ENCODE data around the gene PLEKHA7.
A peak's percentile ranks its signal among the peaks of the same experiment; 100 is the strongest.
"Not testable (repeated sequence)": the region's sequence is repeated elsewhere in the genome, so short reads cannot be mapped to it uniquely, and the experiment has no call there.

Gene PLEKHA7

DNA sequence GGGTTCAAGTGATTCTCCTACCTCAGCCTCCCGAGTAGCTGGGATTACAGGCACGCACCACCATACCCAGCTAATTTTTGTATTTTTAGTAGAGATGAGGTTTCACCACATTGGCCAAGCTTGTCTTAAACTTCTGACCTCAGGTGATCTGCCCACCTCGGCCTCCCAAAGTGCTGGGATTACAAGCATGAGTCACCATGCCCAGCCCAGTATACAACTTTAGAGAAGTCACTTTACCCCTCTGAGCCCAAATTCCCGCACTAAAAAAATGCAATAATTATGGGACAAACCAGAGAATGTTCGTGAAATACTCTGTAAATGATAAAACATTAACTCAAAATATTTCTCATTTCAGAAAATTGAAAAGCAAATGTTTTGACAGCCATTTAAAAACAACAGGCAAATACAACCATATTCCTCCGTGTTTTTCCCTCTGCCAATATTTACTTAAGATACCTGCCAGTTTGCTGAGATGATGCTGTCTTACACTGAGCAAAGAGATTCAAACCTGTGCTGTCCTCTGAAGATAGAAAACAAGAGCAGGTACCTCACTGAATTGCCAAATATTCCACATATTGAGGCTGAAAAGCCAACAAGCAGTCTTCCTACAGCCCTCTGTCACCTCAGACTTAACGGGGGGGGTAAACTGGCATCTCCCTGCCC, 9.6 kb downstream of the PLEKHA7 start:
- no peak for DNase-seq

DNA sequence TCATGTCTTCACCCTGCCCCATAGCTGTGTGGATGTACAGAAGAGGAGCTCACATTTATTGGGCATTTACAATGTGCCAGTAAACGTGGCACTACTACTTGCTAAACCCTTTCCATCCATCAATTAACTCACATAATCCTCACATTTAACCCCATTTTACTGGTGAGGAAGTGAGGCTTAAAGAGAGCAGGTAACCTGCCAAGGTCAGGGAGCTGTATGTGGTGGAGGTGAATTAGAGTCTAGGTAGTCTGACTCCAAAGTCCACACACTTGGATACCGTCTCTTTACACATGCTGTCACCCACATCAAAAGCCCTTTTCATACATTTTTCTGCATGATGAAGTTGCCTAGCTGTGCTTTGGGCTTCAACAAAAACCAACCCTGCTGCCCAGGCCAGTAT, 10.8 kb downstream of the PLEKHA7 start:
- DNase-seq, result no peak

GRCh38 chr11:17002543-17002942, 11.7 kb downstream of the PLEKHA7 start:
- DNase-seq, result no peak

DNA sequence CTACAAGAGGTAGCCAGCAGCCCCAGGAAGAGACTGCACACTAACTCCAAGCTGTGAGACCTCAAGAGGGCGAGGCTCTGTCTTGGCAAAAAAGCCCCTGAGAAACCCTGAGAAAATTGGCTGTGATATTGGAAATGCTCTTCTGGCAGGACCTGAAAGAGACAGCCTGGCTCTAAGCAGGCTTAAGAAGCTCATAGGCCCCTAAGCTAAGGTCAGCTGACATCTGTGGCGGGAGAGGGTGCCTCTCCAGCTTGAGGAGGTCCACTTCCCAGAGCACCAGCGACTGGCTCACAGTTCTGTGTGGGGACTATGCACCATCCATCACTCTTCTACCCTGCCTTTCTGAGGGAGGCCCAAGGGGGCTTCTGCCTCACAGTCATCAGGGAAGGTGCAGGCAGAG, 12.4 kb downstream of the PLEKHA7 start:
- no peak for DNase-seq

- DNase-seq, result no peak
Measured at GRCh38 chr11:17000987-17001386, 13.2 kb downstream of the PLEKHA7 start.

DNA sequence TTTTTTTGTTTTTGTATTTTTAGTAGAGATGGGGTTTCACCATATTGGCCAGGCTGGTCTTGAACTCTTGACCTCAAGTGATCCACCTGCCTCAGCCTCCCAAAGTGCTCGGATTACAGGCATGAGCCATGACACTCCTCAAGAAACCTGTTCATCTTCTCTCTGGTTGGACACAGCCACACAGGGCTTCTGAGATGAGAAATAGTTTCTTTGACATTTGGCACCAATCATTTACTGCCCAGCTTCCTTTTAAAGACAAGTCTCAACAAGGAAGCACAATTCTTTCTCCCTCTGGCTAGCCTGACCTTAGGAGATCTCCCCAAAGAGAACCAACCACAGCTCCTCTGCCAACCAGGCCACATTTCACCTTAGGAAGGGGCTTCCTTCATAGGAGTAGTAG, 14.0 kb downstream of the PLEKHA7 start:
- not testable (repeated sequence) for DNase-seq

DNA sequence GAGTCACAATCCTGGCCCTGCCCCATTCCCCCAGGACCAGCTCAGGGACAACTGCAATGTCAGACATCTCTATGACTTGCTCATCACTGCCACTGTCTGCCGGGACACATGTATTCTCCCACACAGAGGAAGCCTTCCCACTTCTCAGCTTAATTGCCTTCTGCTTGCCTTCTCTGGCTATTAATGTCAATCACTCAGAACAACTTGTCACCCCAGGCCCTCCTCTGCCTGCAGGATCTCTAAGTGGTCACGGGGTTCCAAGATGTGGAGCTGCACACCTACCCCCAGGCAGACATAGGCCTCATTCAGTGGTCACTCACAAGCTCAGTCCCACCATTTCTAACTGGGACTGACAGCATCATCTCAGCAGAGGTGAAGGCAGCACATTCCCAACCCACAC, 15.1 kb downstream of the PLEKHA7 start:
- no peak for DNase-seq

GRCh38 chr11:16997624-16998023, 16.6 kb downstream of the PLEKHA7 start:
- DNase-seq, result no peak

DNA sequence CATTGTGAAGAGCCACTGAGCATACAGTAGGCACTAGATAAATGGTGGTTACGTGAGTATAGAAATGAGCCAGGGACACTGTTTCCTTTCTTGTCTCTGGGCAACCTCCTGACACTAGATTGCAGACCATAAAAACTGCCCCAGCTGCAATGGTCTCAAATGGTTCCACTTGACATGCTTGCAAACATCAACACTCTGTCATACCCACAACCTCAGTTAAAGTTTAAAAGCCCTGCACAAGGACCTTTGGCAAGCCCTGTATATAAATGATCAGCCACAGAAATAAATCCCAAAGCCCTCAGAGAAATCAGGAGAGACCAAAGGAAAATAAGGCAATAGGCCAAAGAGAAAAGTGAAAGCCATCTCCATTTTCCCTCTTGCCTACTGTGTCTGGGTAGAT, 20.7 kb downstream of the PLEKHA7 start:
- DNase-seq, result no peak

DNA sequence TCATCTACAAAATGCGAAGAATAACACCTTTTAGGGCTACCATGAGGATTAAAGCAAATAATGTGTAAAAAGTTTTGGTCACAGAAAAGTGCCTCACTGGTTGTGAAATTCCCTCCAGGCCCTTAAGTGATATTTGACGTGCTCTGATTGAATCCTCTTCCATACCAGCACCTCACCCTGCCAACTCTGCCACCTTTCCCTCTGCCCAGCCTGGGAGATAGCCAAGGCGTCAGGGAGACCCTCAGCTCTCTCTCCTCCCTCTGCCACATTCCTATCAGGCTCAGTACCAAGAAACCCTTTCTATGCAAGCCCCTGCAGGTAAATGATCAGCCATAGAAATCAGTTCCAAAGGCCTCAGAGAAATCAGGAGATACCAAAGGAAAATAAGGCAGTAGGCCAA, 21.4 kb downstream of the PLEKHA7 start:
- DNase-seq, result no peak

DNA sequence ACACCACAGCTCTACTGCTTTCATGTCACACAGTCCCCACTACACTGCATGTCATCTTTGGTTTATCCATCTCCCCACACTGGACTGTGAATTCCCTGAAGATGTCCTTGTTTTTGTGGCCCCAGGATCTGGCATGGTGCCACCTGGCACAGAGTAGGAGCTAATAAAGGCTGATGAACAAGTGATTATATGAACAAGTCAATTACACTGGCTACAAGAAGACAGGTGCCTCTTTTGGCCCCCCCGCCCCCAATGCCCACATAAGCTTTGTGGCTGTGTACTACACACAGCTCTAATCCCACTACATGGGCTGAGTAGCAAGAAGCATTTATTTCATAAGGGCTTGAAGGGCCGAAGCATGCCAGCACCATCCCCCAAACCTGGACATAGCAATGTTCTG, 24.7 kb downstream of the PLEKHA7 start:
- no peak for DNase-seq

DNA sequence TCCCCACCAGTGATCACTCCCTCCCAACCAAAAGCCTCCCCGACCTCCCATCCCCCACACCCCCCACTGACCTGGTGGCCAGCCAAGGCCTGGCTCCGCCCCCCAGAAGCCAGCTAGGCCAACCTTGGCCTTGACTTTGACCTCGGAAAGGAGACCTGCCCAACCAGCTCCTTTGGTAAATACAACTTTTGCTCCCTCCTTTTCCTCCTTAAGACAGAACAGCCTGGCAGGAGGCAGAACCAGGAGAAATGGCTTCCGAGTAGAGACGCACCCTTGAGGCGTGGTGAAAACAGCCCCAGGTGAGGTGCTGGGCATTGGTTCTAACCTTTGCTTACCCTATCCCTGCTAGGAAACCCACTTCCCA, 27.0 kb downstream of the PLEKHA7 start:
- no peak for DNase-seq

DNA sequence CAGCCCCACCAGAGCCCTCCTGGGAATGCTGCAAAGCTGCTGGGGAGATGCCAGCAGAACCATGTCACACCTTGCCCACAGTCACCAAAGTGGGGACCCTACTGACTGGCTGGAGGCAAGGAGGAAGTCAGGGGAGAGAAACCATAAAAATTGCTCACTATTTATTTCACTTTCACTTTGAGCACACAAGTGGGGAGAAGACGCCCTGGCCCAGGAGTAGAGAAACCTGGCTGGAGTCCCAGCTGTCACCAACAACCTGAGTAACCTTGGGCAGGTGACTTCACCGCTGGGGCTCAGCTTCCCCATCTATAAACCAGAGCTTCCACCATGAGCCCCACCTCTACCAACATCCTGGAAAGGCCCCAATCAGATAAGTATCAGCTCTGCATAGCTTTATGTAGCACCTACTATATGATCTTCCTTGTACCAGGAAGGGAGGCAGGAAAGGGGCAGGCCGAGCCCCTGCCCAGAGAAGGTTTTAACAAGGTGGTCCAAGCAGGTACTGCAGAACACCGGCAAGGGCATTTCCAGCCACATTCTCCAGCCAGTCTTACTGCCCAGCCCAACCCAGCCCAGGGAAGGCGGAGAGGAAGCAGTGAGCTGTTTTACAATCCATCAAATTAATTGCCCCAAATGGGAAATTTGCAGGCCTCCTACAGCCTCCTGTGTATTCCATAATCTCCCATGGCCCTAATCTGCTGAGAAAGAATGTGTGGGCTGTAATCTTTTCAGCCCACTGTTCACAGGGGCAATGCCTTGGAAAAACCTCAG, 27.6 kb downstream of the PLEKHA7 start:
- peak; percentile 26 to 32 for DNase-seq

- no peak for DNase-seq
Measured at GRCh38 chr11:16985297-16985696, 28.9 kb downstream of the PLEKHA7 start.

- DNase-seq, result no peak
Measured at GRCh38 chr11:16984229-16984628, 30.0 kb downstream of the PLEKHA7 start.

- DNase-seq, result no peak
Measured at GRCh38 chr11:16982809-16983208, 31.4 kb downstream of the PLEKHA7 start.

GRCh38 chr11:16982256-16982671, 31.9 kb downstream of the PLEKHA7 start:
- DNase-seq, result no peak

- no peak for DNase-seq
Measured at GRCh38 chr11:16981651-16982194, 32.5 kb downstream of the PLEKHA7 start.

DNA sequence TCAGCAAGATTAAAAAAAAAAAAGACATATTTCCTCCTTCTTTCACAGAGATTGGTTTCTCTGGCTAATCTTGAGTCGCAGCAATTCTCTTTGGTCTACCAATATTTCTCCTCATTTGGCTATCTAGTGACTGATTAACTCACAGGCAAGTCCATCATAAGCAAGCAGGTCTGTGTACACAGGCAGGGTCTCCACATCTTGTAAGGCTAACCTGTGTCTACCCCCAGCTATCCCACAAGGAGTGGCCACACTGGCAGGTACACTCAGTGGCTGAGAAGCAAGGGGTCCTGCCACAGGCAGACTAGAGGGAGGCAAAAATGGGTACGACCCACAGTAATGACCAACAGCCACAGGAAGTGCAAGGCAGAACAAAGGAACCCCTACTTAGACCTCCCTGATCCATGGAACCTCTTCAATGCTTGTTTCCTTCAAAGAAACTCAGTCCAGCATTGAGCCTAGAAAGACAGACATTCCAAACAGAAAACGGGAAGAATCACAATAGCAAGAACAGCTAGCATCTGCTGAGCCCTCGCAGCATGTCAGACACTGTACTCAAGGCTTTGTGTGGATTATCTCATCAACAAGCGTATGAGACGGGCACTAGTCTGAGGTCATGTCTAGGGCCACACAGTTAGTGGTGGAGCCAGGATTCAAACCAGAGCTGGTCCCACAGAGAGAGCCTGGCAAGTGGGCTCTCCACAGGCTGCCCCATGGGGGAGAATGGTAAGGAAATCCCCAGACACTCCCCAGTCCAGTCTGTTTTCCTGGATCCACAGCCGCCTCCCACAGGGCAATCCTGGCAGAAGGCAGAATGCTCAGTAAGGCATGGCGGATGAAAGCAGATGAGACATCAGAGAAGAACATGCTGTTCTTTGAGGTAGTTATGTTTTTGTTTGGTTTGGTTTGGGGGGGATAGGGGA, 34.3 kb downstream of the PLEKHA7 start:
- no peak for DNase-seq

DNA sequence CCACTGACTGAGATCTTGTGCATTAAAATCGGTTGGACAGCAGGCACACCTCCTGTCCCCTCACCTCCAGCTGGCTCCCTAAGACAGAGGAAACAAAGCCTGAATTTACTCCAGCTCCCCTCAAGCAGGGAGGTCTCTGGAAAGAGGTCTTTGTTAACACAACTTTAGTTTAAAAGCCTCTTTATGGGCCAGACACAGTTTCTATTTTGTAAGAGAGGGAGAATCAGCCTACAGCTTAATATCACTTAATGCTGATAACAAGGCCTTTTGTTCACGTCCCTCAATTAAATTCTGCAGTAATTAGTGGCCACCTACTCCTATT, 36.3 kb downstream of the PLEKHA7 start:
- DNase-seq, result no peak

GRCh38 chr11:16977136-16977993, 36.8 kb downstream of the PLEKHA7 start:
- DNase-seq, result no peak

DNA sequence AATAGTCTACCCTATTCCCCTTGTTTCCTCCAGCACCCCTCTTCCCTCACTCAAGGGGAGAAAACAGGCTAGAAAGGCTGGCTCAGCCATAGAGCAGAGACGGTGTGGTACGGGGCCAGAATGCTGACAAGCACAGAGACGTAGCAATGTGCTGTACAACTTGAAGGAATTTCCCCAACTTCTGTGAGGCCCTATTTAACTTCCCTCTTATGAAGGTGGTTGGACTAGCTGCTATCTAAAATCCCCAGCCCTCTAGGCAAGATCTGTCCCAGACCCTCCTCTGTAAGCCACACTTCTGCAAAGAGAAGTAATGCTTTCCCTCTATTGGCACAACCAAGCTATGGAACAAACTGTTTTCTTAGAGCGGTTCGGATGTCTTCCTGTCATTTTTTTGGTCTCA, 37.8 kb downstream of the PLEKHA7 start:
- DNase-seq, result no peak

DNA sequence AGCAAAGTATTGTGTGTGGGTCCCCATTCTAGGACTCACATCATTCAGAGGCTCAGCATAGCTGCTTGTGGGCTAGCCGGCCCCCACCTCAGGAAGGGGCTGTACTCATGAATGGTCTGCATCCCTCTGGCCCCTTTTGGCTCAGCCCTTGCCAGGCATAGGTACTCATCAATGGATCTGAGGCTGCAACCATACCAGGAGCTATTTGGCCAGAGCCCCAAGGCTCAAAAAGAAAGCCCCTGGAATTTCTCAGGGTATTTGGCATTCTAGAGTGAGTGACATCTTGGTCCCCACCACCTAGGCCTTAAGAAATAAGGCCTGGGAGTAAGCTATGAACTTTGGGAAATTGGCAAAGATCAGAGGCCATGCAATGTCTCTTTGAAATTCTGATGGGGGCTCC, 38.3 kb downstream of the PLEKHA7 start:
- DNase-seq, result no peak
